Measurements from ENCODE around the gene ARHGAP6. TPM values are rescaled to one million over a fixed set of nuclear protein-coding genes. Genes with fewer than 3 reads are reported as not detected.

ARHGAP6 gene
- total RNA-seq, 6 donors from 2014 or later: 14.4 to 40.9 (median 18.0) TPM

- 76 to 100% methylated on average over 2 to 3 of the region's 3 CpGs for WGBS, 2 donors
- no peaks in the 10 kb centered on the region for H3K36me3 ChIP-seq
- H3K9me3 ChIP-seq: no peaks in the 10 kb centered on the region
- no peak overlapping the region for H3K27ac ChIP-seq
- ATAC-seq (ENCODE audit: low FRiP score in 2 of 2) (no peak), DNase-seq (no peak)
- no peaks in the 10 kb centered on the region for H3K27me3 ChIP-seq
- no peak for TF ChIP-seq CTCF (IDR thresholded peaks at IDR 0.05)
- TF ChIP-seq POLR2A (IDR thresholded peaks at IDR 0.05): no peak
- no peak for TF ChIP-seq EP300 (IDR thresholded peaks at IDR 0.05)
- no peak for TF ChIP-seq POLR2AphosphoS5 (IDR thresholded peaks at IDR 0.05)
- no peak overlapping the region for H3K4me3 ChIP-seq
- H3K4me1 ChIP-seq: no peaks in the 10 kb centered on the region
Measured at GRCh38 chrX:11478911-11479310, 186.8 kb downstream of the ARHGAP6 start.

DNA sequence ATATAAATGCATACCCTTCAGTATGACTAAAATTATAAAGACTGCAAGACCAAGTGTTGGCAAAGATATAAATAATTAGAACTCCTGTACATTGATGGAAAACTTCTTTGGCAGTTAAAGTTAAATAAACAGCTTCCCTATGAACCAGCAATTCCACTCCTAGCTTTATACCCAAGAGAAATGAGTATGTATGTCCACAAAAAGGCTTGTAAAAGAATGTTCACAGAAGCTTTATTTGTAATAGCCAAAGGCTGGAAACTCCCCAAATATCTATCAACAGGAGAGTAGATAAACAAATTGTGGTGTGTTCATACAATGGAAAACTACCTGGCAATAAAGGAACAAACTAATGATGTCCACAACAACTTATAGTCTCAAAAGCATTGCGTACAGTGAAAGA, 187.7 kb downstream of the ARHGAP6 start:
- Histone ChIP-seq H3K4me3 (no peak overlapping the region), H3K9me3 (no peaks in the 10 kb centered on the region), H3K27me3 (no peaks in the 10 kb centered on the region), H3K27ac (no peak overlapping the region), H3K36me3 (no peaks in the 10 kb centered on the region), H3K4me1 (no peaks in the 10 kb centered on the region)
- WGBS, 2 donors: 66 to 92% methylated on average over 1 of the region's 1 CpG
- no peak for DNase-seq
- TF ChIP-seq CTCF (IDR thresholded peaks at IDR 0.05): no peak
- TF ChIP-seq POLR2AphosphoS5 (IDR thresholded peaks at IDR 0.05): no peak
- no peak for TF ChIP-seq POLR2A (IDR thresholded peaks at IDR 0.05)
- TF ChIP-seq EP300 (IDR thresholded peaks at IDR 0.05): no peak
- no peak for ATAC-seq (ENCODE audit: low FRiP score in 2 of 2)

DNA sequence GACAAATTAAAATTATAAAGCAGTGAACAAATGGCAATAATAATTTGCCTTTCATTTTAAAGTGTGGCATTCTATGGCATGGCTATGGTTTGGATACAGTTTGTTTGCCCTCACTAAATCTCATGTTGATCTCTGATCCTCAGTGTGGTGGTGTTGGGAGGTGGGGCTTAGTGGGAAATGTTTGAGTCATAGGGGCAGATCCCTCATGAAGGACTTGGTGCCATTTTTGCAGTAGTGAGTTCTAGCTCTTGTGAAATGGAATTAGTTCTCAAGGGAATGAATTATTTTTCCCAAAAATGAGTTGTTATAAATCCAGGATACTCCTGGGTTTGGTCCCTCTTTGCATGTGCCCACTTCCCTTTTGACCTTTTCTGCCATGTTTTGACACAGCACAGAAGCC, 191.1 kb downstream of the ARHGAP6 start:
- TF ChIP-seq POLR2AphosphoS5 (IDR thresholded peaks at IDR 0.05) (no peak), CTCF (IDR thresholded peaks at IDR 0.05) (no peak), POLR2A (IDR thresholded peaks at IDR 0.05) (no peak), EP300 (IDR thresholded peaks at IDR 0.05) (no peak)
- ATAC-seq (ENCODE audit: low FRiP score in 2 of 2): no peak
- Histone ChIP-seq H3K4me3 (no peak overlapping the region), H3K4me1 (no peaks in the 10 kb centered on the region), H3K36me3 (no peaks in the 10 kb centered on the region), H3K27me3 (no peaks in the 10 kb centered on the region), H3K27ac (no peak overlapping the region), H3K9me3 (no peaks in the 10 kb centered on the region)
- no peak for DNase-seq

DNA sequence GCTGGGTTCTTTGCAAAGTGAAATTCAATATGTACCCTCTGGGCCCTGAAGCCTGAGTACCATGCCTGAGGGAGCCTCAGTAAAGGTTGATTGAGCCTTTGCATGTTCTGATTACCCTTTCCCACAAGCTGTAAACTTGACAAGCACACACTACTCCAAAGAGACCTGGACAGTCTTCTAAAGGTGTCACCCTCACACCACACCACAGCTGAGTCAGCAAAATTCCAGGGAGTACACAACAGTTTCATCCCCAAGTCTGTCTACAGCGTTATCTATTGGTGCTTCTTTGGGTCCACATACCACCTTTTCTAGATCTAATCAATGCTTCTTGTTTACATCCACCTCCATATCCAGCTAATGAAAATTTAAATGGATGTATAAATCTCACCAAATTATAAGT, 191.7 kb downstream of the ARHGAP6 start:
- ATAC-seq (ENCODE audit: low FRiP score in 2 of 2): no peak
- TF ChIP-seq EP300 (IDR thresholded peaks at IDR 0.05) (no peak), POLR2AphosphoS5 (IDR thresholded peaks at IDR 0.05) (no peak), CTCF (IDR thresholded peaks at IDR 0.05) (no peak), POLR2A (IDR thresholded peaks at IDR 0.05) (no peak)
- H3K36me3 ChIP-seq: no peaks in the 10 kb centered on the region
- no peaks in the 10 kb centered on the region for H3K9me3 ChIP-seq
- DNase-seq: no peak
- no peak overlapping the region for H3K4me3 ChIP-seq
- 56 to 81% methylated on average over 1 of the region's 1 CpG for WGBS, 2 donors
- H3K27ac ChIP-seq: no peak overlapping the region
- H3K4me1 ChIP-seq: no peaks in the 10 kb centered on the region
- no peaks in the 10 kb centered on the region for H3K27me3 ChIP-seq

DNA sequence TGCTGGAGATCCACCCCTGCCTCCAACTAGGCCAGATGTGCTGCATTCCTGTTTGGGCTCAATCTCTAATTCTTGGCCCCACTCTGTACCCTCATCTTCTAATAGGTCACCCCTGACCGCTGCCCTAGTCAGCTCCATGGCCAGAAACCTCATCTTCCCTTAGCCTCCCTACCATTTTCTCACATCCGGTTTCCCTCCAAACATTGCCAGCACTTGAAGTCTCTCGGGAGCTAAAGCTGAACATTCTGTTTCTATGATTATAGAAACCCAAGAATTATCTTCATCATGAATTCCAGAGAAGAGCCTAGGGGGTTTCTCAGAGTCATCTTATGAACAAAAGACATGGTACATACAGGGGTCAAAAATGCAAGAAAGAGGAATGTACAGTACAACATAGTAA, 192.8 kb downstream of the ARHGAP6 start:
- Histone ChIP-seq H3K9me3 (no peaks in the 10 kb centered on the region), H3K27ac (no peak overlapping the region), H3K36me3 (no peaks in the 10 kb centered on the region), H3K4me3 (no peak overlapping the region), H3K27me3 (no peaks in the 10 kb centered on the region), H3K4me1 (no peaks in the 10 kb centered on the region)
- DNase-seq (no peak), ATAC-seq (ENCODE audit: low FRiP score in 2 of 2) (no peak)
- TF ChIP-seq EP300 (IDR thresholded peaks at IDR 0.05): no peak
- TF ChIP-seq POLR2AphosphoS5 (IDR thresholded peaks at IDR 0.05): no peak
- TF ChIP-seq CTCF (IDR thresholded peaks at IDR 0.05): no peak
- TF ChIP-seq POLR2A (IDR thresholded peaks at IDR 0.05): no peak
- WGBS, 2 donors: 79 to 86% methylated on average over 3 of the region's 3 CpGs

Data from upper lobe of left lung (tissue), 6 donors.